D341Med (cell line): ENCODE results near the gene TLE1.

ENCODE experiments used
- DNase-seq: peaks from one replicate; pipeline ENCODE4 v3.0.0; 2012; ENCODE audit warnings: low spot score

TLE1 gene

DNA sequence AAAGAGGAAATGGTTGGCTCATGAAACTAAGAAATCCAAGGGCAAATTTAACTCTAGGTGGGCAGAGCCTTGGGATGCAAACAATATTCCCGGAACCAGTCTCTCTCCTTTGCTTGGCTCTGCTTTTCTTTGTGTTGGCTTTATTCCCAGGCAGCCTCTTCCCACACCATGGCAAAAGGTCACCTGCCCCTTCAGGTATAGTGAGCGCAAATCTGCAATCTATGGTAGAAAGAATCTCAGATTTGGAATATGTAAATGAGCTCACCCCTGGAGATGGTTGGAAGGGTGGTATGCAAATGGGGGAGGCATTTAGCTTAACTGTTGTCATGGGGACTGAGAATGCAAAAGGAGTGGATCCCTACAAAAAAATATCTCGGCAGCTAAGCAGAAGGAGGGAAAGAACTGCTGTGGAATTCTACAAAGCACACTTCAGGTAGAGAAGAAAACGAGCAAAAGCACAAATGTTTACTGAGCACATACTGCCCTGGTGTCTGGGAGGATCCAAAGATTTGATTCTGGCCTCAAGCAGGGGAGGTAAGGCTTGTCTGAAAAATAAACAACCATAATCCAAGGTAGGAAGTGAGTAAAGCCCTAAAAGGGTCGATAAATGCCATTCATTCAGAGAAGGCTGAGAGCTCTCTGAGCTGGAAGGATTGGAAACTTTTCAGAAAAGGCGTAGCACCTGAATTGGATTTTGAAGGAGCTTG is 139.7 kb downstream of the TLE1 start:
- no peak for DNase-seq

DNA sequence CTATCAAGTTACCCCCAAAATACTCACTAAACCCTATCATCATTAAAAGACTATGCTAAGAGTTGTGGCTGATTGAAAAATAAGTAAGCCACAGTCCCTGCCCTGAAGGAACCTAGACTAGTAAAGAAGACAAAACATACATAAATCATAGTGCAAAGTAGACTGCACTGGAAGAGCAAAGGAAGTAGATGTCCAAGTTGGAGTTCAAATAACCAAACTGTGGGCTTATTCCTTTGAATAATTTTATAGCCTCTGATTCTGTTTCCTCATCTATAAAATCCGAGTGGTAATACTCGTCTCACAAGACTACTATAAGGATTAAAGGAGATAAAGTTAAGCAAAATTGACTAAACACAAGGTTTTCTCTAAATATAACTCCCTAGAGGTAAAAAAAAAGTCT is 140.4 kb downstream of the TLE1 start:
- DNase-seq: no peak

DNA sequence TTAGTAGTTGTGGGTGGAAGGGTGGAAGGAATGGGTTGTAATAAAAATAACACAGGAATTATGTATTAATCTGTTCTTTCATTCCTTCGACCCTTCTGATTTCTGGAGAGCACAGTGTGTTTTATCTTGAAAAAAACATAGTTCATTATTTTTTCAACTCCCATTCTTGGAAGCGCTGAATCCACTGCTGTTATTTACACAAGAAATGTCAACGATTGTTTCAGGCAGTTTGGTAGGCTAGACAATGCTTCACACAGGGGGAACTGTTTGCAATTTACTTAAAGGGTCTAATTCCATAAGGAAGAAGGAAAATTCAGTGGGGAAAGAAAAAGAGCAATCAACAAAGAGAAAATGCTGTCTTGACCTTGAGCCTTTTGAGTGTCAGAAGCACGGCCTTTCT is 142.9 kb downstream of the TLE1 start:
- no peak for DNase-seq

DNA sequence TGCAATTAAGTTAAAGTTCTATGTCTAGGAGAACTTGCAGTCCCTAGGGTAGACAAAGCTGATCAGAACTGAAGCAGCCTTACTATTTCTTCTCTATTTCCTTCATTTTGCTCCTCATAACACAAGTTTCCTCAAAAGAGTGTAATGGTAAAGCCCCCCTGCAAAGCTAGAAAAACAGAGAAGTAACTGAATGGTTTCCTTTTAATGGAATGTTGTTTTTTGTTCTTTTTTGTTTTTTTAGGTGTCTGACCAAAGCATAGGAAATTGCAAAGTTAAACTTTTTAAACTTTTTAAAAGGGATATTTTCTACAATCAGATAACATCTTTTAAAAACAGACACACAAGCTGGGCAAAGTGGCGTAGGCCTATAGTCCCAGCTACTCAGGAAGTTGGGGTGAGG is 145.7 kb downstream of the TLE1 start:
- DNase-seq: no peak

DNA sequence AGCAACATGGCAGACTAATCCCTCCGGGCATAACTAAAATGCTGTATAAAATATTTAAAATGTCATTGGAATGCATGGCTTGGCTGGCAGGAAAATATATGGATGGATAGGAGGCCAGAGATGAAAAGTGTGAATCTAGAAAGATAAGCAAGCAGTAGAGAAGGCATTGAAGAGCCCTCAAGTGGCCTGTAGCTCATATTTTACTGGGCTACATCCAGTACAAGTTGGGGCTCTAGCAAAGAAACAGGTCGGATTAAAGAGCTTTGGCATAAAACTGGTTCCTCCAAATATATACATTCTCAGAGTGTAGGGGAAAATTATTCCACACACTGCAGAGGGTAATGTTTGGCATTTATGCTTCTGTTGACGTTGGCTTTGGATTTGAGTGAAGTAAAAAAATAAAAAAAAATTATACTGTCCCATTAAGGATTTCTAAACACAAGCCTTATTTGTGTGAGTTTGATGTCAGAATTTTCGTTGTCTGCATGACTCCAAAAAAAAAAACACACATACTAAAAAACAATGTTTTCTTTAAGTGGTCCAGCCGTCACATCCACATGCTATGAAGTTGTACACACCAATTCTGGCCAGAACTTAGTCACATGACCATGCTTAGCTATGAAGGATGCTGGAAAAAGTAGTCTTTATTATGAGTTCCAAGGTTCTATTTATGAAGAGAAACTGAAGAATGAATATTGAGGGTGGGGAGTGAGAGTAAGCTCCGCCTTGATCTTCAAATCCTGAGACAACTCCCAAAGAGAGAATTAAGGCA is 147.0 kb downstream of the TLE1 start:
- DNase-seq: no peak

DNA sequence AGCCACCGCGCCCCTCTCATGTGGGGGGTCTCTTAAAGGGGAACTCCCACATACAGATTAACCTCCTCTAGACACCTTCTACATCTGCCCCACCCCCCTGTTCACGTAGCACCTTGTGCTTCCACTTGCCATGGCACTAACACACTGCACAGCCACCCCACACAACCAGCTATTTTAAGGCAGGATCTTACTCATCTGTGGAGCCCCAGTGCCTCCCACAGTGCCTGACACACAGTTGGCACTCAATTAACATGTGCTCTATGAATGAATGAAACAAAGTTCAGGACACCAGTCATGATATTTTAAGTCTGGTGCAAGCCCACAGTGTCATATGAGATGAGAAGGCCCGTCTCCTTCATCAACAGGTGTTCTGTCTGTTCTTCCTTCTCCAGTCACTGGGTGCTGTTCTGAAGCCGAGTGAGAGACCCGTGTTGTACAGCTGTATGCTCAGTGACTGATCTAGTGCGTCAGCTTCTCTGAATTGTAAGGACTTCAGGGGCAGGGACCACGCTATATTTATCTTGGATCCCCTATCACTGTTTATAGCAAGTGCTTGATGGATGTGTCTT is 149.1 kb downstream of the TLE1 start:
- no peak for DNase-seq

DNA sequence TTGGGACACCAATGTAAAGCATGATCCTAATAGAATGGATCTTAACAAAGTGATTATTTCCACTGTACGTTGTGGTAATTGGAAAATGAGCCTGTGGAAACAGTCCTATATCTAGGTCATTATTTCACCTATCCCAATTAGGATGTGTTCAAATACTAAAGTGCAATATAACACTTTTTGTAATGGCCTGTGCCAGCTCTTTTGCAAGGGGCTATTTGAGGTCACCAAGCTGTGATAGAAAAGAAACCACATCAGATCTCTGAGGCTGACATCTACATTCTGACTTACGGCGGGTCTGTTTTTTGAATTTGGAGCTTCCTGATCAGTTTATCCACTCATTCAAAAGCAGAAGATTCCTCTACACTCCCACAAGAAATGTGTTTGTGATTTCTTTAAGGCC is 150.0 kb downstream of the TLE1 start:
- no peak for DNase-seq

DNA sequence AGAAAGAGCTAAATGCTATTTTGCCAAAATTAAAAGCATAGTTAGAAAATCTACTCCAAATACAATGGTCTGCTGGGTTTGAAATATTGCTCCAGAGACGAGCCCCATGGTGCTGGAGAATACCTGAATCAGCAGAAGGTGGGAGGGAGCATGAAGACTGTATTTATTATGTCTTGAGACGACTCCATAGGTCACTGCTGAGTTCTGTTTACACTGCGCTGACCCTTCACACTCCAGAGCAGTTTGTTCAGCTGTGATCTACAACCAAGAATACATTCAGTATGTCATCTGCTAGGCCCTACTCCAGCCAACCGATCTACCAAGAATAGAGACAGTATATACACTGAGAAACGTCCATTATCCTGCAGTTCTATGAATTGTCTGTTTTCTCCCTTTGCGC is 150.5 kb downstream of the TLE1 start:
- DNase-seq: no peak

DNA sequence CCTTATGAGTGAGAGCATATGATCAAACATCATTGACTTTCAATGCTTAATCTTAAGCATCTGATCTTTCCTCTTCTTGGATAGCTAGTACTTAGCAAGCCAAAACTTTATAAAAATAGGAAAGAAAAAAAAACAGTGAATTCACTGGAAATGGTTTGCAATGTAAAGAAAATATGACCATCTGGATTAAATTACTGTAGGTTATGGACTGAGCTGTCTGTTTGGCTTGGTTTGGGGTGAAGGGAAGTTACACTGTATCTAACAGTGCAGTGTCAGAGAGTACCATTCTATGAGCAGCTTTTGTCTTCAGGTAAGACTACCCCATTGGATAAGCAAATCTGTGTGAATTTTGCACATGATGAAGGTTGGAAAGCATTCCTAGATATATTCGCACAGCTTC is 151.4 kb downstream of the TLE1 start:
- no peak for DNase-seq

DNA sequence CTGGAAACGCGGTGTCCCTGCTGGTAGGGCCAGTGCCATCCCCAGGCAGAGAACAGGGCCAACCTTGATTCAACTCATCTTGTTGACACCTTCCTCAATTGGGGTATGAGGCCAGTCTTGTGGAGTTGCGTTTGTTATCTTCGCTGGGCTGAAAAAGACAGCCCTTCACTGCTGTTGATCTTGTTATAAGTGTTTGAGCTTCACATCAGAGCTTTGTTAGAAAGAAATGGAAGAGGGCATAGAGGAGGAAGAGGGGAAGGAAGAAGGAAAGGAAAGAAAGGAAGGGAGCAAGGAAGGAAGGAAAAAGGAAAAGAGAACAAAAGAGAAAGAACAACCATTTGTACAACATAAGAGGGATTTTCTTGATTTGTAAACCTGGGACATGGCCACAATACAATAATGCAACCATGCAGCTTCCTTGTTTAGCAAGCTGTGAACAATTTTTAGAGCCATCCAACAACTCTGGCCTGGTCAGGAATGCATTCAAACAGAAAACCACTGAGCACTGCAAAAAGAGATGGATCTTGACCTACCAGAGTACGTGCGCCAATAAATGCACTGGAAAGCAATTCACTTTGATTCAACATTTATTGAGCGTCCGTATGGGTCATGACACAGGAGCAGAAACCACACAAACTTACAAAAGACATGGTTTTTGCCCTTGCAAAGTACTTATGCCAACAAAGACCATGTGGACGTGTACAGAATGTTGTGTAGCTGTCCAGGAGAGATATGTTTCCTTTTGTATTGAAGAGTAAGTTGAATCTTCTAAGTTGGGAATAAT is 152.9 kb downstream of the TLE1 start:
- DNase-seq: no peak

DNA sequence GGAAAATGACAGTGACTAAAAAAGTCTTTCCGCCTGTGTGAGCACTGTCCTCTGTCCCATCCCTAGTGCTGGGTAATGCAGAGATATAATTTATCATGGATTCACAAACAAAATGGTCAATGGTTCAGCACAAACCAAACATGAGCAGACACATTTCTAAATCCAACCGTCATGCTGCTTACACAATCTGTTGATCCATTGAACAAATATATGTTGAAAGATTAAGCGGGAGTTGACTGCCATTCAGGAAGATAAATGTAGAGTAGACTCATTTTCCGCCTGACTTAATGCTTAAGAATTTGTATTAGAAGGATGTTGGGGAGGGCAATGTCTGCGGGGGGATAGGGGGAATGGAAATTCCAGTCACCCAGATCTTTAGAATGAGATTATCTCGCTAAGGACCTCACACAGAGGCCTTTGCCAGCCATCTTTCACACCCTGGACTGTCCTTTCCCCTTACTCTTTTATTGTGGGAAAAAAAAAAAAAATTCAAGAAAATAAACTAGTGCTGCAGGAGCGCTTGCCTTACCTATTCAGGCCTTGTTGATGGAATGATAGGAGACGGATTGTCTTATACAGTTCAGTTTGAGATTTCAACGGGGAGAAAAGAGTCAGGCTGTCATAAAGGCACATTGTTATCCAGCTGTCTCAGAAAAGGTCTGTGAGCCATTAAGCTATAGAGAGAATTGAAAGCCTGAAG is 153.7 kb downstream of the TLE1 start:
- no peak for DNase-seq

DNA sequence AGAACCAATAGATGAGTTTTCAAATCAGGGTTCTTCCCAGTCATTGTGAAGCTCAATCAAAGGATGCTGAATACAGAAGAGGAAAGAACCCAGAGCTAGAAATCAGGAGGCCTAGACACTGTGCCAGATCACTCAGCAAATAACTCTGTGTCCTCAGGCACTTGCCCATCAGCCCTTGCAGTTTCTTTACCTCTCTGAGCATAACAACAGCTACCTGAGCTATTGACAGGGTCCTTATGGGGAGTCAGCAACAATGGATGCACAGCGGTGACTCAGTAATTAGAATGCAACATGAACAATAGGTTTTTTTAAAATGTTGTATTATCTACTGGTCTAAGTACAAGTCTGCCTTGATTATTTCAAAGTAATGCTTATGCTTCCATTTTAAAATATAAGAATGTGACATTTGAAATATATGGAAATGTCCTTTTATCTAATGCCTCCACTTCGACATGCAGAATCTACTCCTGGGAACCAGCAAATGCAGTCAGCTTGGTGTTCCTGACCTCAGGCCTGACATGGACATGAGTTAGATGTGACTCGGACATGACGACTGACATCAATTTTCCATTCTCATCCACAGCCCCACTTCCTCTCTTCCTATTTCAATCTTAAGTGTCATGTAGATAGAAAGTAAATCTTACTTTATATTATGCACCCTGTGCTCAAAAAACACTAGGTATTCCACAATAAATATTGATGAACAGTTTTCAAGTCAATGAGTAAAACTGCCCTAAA is 155.0 kb downstream of the TLE1 start:
- no peak for DNase-seq
